K562 (cell line): ENCODE results near the gene SLC22A16. TPM values are rescaled to one million over a fixed set of nuclear protein-coding genes. Genes with fewer than 3 reads are reported as not detected.

Experiments used
- ADNP ChIP-seq: fragments of 200-800 bp; sonication (Bioruptor generic); IDR thresholded peaks from 2 replicates; pipeline ENCODE4 v1.6.1; 2016; ENCODE audit warnings: missing genetic modification characterization, missing compliant biosample characterization
- CBX1 ChIP-seq: sonication (generic); IDR thresholded peaks from 2 replicates; pipeline ENCODE4 v1.6.1; 2016; ENCODE audit warnings: antibody characterized with exemption, low read depth, mild to moderate bottlenecking
- ELK3 ChIP-seq: fragments of 450-650 bp; formaldehyde crosslinking; IDR thresholded peaks from 2 replicates; pipeline ENCODE4 v1.4.0; 2020; ENCODE audit warnings: mild to moderate bottlenecking
- HBP1 ChIP-seq: fragments of 450-650 bp; formaldehyde crosslinking; IDR thresholded peaks from 2 replicates; pipeline ENCODE4 v1.4.0; 2022; ENCODE audit warnings: missing genetic modification characterization
- IFI16 ChIP-seq: fragments of 250-450 bp; sonication (Bioruptor Pico); IDR thresholded peaks from 2 replicates; pipeline ENCODE4 v2.1.2; 2022; ENCODE audit warnings: mild to moderate bottlenecking, inconsistent platforms
- JUND ChIP-seq, 2 experiments: IDR thresholded peaks; 2 replicates in 1 of 2; 3 replicates in 1 of 2; pipeline ENCODE4 v1.6.1; 2011; ENCODE audit warnings: borderline replicate concordance in 2 of 2, low read depth in 2 of 2, low read length in 2 of 2, improper control_type of control experiment in 1 of 2, missing biosample characterization in 1 of 2, missing genetic modification characterization in 1 of 2, missing genetic modification reagents in 1 of 2
- KLF13 ChIP-seq: fragments of 450-650 bp; IDR thresholded peaks from 2 replicates; pipeline ENCODE4 v1.6.1; 2016; ENCODE audit warnings: missing genetic modification characterization, low read depth, mild to moderate bottlenecking, missing compliant biosample characterization, moderate library complexity, borderline replicate concordance
- LCOR ChIP-seq: sonication (generic); formaldehyde crosslinking; IDR thresholded peaks from 2 replicates; pipeline ENCODE4 v1.8.0; 2022; ENCODE audit warnings: mild to moderate bottlenecking, missing genetic modification reagents
- MED1 ChIP-seq: sonication (generic); formaldehyde crosslinking; IDR thresholded peaks from 2 replicates; pipeline ENCODE4 v1.8.1; 2023; ENCODE audit warnings: missing genetic modification reagents, borderline replicate concordance
- NFATC3 ChIP-seq: fragments of 450-650 bp; IDR thresholded peaks from 2 replicates; pipeline ENCODE4 v1.6.1; 2017; ENCODE audit warnings: mild to moderate bottlenecking
- NONO ChIP-seq, 2 experiments: fragments of 200-400 bp in 1 of 2; fragments of 450-650 bp in 1 of 2; formaldehyde crosslinking in 1 of 2; IDR thresholded peaks; 2 replicates each; pipeline ENCODE4 v1.6.1; 2017; ENCODE audit warnings: low read depth in 2 of 2, mild to moderate bottlenecking in 2 of 2, moderate library complexity in 2 of 2, low read length in 1 of 2
- NR2C2 ChIP-seq, 2 experiments: fragments of 200-800 bp in 1 of 2; sonication (Bioruptor generic) in 1 of 2; sonication (generic) in 1 of 2; formaldehyde crosslinking in 1 of 2; IDR thresholded peaks; 2 replicates each; pipeline versions ENCODE4 v1.6.1 to v1.8.0; 2016 to 2022; ENCODE audit warnings: mild to moderate bottlenecking in 1 of 2, missing compliant biosample characterization in 1 of 2, missing genetic modification characterization in 1 of 2, missing genetic modification reagents in 1 of 2
- NR4A1 ChIP-seq, 2 experiments: fragments of 250-450 bp in 1 of 2; fragments of 450-650 bp in 1 of 2; sonication (Bioruptor Pico) in 1 of 2; IDR thresholded peaks; 2 replicates each; pipeline versions ENCODE4 v1.4.0 to v1.6.1; 2016 to 2020; ENCODE audit warnings: mild to moderate bottlenecking in 2 of 2, missing compliant biosample characterization in 1 of 2, missing genetic modification characterization in 1 of 2, moderate library complexity in 1 of 2
- RBBP5 ChIP-seq: fragments of 200-600 bp; sonication (generic); IDR thresholded peaks from 2 replicates; pipeline ENCODE4 v1.6.1; 2012; ENCODE audit warnings: borderline replicate concordance, mild to moderate bottlenecking, low read length, control low read depth, inconsistent platforms; ENCODE audit not compliant: insufficient read depth, poor library complexity, severe bottlenecking
- RFX1 ChIP-seq: fragments of 450-650 bp; IDR thresholded peaks from 2 replicates; pipeline ENCODE4 v1.6.1; 2016; ENCODE audit warnings: mild to moderate bottlenecking, moderate library complexity
- RFX5 ChIP-seq: IDR thresholded peaks from 2 replicates; pipeline ENCODE4 v1.6.1; 2011; ENCODE audit warnings: low read depth, mild to moderate bottlenecking, improper control_type of control experiment, low read length
- TAF9B ChIP-seq: fragments of 450-650 bp; IDR thresholded peaks from 2 replicates; pipeline ENCODE4 v1.6.1; 2018; ENCODE audit warnings: mild to moderate bottlenecking; ENCODE audit not compliant: partially characterized antibody
- ZBTB11 ChIP-seq, 3 experiments: fragments of 200-800 bp in 1 of 3; fragments of 250-450 bp in 1 of 3; fragments of 450-650 bp in 1 of 3; sonication (Bioruptor Pico) in 1 of 3; sonication (Bioruptor generic) in 1 of 3; formaldehyde crosslinking in 1 of 3; IDR thresholded peaks; 2 replicates each; pipeline versions ENCODE4 v1.6.1 to v1.8.0; 2016 to 2022; ENCODE audit warnings: mild to moderate bottlenecking in 2 of 3, missing genetic modification characterization in 2 of 3, missing compliant biosample characterization in 1 of 3, moderate library complexity in 1 of 3
- ZBTB17 ChIP-seq: fragments of 450-650 bp; formaldehyde crosslinking; IDR thresholded peaks from 2 replicates; pipeline ENCODE4 v1.4.0; 2020; ENCODE audit warnings: mild to moderate bottlenecking
- ZNF583 ChIP-seq: fragments of 250-450 bp; sonication (Bioruptor Pico); IDR thresholded peaks from 2 replicates; pipeline ENCODE4 v1.4.0; 2020
- ZNF696 ChIP-seq: fragments of 250-450 bp; sonication (Bioruptor Pico); conservative IDR thresholded peaks from 2 replicates; pipeline ENCODE4 v1.4.0; 2020; ENCODE audit warnings: mild to moderate bottlenecking, moderate library complexity
- polyA plus RNA-seq, 8 experiments: library from polyadenylated mRNA; depleted of rRNA in 4 of 8; stranded (reverse) in 5 of 8; unstranded in 3 of 8; fragments of >200 nt; fragmentation: Nextera tagmentation in 2 of 8; fragmentation: Illumina TruSeq in 1 of 8; extraction: Ambion mirVana in 2 of 8; extraction: Trizol in 1 of 8; gene quantifications; 2 replicates each; pipeline versions ENCODE4 v1.2.1 to v1.2.3, GENCODE V29; 2011 to 2014; ENCODE audit warnings: inconsistent platforms in 1 of 8, missing spikeins in 1 of 8
- total RNA-seq, 7 experiments: library from RNA; depleted of rRNA in 6 of 7; stranded (reverse); fragments of >200 nt in 6 of 7; fragmentation: Illumina TruSeq in 2 of 7; extraction: Trizol in 2 of 7; gene quantifications; 2 replicates each; pipeline versions ENCODE4 v1.2.1 to v1.2.3, GENCODE V29; 2011 to 2021; ENCODE audit warnings: low replicate concordance in 1 of 7

The SLC22A16 gene
- total and polyA plus RNA-seq, 9 of the 15 experiments (the other 6 are each of a cell fraction or from before 2014, with no cell fraction given): not detected

- TF ChIP-seq JUND (IDR thresholded peaks at IDR 0.05; ENCODE audit: borderline replicate concordance, low read depth, low read length) (peak; percentile 76), JUND (tag; IDR thresholded peaks at IDR 0.05; ENCODE audit: borderline replicate concordance, low read depth, low read length) (peak; percentile 88; the same call in 2 of the 3 replicates), RBBP5 (no peak), TAF9B (no peak), NR4A1 (CRISPR knock-in tag; IDR thresholded peaks at IDR 0.05) (no peak), NR4A1 (tag; IDR thresholded peaks at IDR 0.05) (0 out of 2 replicates have a peak, but pooled peaks have one; percentile 40), ZNF583 (CRISPR knock-in tag) (no peak), ELK3 (CRISPR knock-in tag) (no peak), MED1 (CRISPR knock-in tag) (no peak), NONO (IDR thresholded peaks at IDR 0.05; ENCODE audit: low read depth in 2 of 2, low read length in 1 of 2) (no peak), IFI16 (no peak), NFATC3 (no peak), RFX1 (peak; percentile 51), LCOR (CRISPR knock-in tag) (no peak), ADNP (tag) (no peak), KLF13 (no peak), RFX5 (no peak), CBX1 (no peak), ZBTB17 (CRISPR knock-in tag) (no peak), ZBTB11 (CRISPR knock-in tag; IDR thresholded peaks at IDR 0.05) (0 out of 6 replicates have a peak, but pooled peaks of 1 of the 3 experiments have one; percentile 48), NR2C2 (CRISPR knock-in tag; IDR thresholded peaks at IDR 0.05) (no peak), NR2C2 (tag; IDR thresholded peaks at IDR 0.05) (peak; percentile 33; the same call in 1 of the 2 replicates), HBP1 (CRISPR knock-in tag) (no peak), ZNF696 (CRISPR knock-in tag) (no peak)
Observed at GRCh38 chr6:110509617-110510241, 33.3 kb upstream of the SLC22A16 start (continued).
